HG03066 (cell line): ENCODE data around the gene CMC1.

Experiments used
- ATAC-seq: cut with Tn5 transposase; IDR thresholded peaks from one replicate; pipeline ENCODE4 v1.9.1; 2021; ENCODE audit warnings: low read depth; ENCODE audit not compliant: unreplicated experiment

CMC1 gene

DNA sequence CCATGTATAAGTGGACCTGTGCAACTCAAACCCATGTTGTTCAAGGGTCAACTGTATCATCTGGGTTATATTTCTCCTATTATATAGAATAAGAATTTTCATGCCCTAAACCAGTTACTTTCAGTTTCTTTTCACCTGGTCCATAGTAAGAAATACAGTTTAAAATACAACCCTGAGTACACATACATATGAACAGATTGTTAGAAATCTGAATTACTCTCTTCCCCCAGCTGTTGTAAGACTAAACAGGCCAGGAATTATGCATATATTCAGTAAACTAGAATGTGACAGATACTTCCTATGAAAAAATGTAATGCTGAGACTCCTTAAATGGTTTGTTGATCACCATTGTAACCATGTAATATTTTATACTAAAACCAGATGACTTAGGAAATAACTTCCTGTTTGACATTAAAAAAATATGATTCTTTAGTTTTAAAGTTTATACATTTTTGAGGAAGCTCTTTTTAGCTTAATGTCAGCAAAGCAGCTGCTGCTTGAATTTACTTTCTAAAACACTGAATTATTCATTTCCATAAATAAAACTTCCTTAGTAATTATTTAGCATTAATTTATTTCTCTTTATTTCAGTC lies 54.6 kb downstream of the CMC1 start:
- ATAC-seq = no peak

GRCh38 chr3:28299705-28300104 lies 58.3 kb downstream of the CMC1 start:
- no peak for ATAC-seq

GRCh38 chr3:28300345-28300962 lies 59.0 kb downstream of the CMC1 start:
- ATAC-seq = no peak

DNA sequence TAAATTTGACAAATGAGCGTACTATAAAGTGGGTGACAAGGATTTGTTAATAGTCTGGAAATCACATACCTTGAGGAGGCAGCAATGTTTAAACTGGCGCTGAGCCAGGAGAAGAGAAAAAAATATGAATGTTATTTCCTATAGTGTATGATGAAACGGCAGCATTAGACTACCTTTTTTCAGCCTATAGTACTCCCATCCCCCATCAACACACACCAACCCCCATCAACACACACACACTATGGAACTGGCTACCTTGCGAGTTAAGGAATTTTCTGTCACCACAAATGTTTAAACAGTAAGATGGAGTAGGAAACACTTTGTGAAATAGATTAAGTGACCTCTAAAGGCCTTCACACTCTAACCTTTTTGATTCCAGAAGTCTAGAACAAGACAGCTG lies 60.3 kb downstream of the CMC1 start:
- ATAC-seq = no peak

DNA sequence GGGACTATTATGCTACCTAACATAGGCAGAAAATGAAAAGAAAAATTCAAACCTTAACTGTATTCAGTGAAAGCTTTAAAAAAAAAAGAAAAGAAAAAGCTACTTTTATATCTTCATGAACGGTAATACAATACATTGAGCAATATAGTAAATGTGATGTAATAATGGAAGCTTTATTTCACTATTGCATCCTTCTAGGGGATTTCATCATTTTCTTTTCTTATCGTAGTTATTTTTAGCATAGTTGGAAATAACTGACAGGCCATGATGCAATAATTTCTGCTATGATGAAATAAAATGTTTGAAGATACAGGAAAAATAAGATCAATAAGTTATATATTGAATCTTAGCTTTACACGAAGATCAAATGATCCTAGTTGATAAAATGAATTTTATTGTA lies 66.8 kb downstream of the CMC1 start:
- no peak for ATAC-seq

- ATAC-seq = no peak
Observed at GRCh38 chr3:28315711-28316110, 74.3 kb downstream of the CMC1 start.

GRCh38 chr3:28316226-28316625 lies 74.8 kb downstream of the CMC1 start:
- ATAC-seq = no peak

DNA sequence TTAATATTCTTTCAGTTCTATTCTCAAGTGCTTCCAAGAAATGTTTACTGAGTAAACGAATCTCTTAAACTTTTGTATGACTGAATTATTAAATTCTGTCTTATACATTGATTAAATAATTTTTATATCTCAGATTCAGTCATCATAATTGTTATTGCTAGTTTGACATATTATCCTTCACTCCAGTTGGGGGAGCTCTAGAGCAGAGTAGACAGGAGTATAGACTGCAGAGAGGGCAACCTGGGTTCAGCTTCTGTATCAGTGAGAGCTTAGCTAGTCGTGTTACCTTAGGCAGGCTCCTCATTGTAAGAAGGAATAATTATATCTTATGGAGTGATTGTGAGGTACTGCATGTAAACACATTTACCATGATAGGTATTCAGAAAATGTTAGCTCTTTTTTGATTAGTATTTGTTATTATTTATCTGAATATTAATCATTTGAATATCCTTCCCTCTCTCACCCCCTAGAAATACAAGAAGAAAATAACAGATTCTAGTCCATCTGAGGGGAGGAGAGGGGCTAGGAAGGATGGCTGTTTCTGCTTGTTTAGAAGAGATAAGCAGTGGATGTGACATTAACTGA lies 76.1 kb downstream of the CMC1 start:
- ATAC-seq = peak; percentile 96

- ATAC-seq = no peak
Observed at GRCh38 chr3:28320981-28321380, 79.6 kb downstream of the CMC1 start.

DNA sequence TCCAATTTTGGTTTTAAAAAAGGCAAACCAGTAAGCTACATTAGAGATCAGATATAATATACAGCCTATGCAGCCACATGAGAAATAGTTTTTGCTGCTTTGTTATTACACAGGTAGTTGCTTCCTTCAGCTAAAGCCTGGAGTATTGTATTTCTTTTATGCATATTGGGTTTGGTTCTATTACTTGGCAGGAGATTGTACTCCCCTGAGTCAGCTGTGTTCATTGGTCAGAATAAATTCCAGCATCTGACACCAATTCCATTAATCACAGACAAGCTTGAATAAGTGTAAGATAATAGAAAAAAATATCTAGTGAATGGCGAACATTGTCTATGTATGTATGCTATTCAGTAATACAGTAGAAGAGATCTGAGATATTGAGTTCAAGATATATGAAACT lies 81.0 kb downstream of the CMC1 start:
- ATAC-seq = no peak

GRCh38 chr3:28326458-28326926 lies 85.1 kb downstream of the CMC1 start:
- ATAC-seq = peak; percentile 73

- ATAC-seq = no peak
Observed at GRCh38 chr3:28328188-28329151, 87.1 kb downstream of the CMC1 start.

GRCh38 chr3:28334552-28334951 lies 93.1 kb downstream of the CMC1 start:
- no peak for ATAC-seq

DNA sequence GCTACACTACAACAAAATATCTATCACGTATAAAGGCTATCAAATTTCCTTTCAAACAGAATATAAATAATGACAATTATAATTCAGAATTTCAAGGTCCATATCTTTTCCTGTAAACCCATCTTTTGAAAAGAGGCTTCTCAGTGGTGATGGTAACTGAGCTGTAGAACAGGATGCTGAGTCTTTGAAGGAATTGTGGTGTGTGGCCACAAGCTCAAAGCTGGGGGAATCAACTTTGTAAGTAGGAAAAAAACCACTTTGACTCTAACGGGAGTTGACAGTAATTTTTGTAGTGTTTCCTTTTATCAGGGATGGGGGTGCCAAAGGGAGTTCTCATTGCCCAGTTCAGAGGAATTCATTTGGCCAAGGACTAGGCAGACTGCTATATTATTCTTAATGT lies 93.8 kb downstream of the CMC1 start:
- no peak for ATAC-seq

DNA sequence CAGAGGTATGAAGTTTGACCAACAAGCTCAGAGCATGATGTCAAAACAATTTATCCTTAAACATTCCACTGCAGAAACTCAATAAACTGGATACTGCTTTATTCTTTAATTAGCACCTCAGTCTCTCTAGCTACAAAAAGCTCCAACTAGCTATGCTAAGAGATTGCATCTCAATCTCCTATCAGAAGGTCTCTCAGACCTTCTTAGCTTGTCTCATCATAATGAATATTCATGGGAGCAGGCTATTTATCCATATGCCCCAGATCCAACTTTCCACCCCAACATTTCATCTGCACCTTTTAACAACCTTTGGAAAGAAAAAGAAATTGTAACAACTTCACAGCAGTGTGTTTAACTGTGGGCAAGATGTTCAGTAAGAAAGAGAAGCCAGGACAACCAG lies 95.8 kb downstream of the CMC1 start:
- no peak for ATAC-seq

GRCh38 chr3:28343144-28343543 lies 101.7 kb downstream of the CMC1 start:
- no peak for ATAC-seq

- ATAC-seq = no peak
Observed at GRCh38 chr3:28345690-28346089, 104.3 kb downstream of the CMC1 start.

GRCh38 chr3:28347374-28348264 lies 106.2 kb downstream of the CMC1 start:
- no peak for ATAC-seq

DNA sequence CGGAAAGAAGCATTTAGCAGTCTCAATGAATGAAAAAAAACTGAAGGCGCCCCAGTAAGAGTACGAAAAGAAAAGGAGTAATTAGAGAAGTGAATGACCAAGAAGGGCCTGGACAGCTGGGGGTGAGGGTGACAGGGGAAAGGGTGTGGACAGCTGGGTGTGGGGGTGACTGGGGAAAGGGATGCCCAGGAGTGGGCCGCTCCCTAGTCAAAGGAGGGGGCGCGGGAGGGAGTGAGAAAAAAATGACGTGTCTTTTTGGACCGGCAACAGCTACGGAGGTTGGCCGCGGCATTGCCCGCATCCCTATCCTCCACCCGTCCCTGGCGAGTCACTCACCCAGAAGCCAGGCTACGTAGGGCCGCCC lies 106.8 kb downstream of the CMC1 start:
- ATAC-seq = no peak
